Stomach (tissue), 4 donors: ENCODE results near the gene ZSWIM3.

Experiments
- EP300 ChIP-seq: sonication (generic); formaldehyde crosslinking; IDR thresholded peaks from one replicate; pipeline ENCODE4 v1.6.1; 2017; ENCODE audit warnings: antibody characterized with exemption
- POLR2AphosphoS5 ChIP-seq, 3 donors: sonication (generic); formaldehyde crosslinking; IDR thresholded peaks; one replicate each; pipeline ENCODE4 v1.6.1; 2016; ENCODE audit warnings: antibody characterized with exemption in 3 of 3
- TF ChIP-seq, protein P1 (sequence below), 7 experiments: fragments of 450-650 bp in 4 of 7; fragments of 200-600 bp in 3 of 7; sonication (generic) in 3 of 7; IDR thresholded peaks; one replicate each; pipeline ENCODE4 v1.5.1; 2016 to 2019; ENCODE audit warnings: antibody characterized with exemption in 7 of 7, control low read depth in 2 of 7, mild to moderate bottlenecking in 1 of 7

DNA sequence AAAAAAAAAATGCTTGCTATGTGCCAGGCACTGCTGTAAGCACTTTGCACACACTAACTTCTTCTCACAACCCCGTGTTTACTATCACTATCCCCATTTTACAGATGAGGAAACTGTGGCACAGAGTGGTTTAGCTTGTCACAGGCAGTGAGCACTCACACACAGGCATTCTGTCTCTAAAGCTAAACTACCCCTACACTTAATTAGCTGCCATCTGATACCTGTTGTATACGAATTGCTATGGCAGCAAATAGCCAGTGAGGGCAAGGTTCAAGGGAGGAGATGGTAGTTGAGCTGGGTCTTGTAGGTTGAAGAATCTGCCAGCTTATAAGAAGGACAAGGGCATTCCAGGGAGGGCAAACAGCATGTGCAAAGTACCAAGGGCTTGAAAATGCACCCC, 35.5 kb upstream of the ZSWIM3 start:
- TF ChIP-seq, protein P1, sequence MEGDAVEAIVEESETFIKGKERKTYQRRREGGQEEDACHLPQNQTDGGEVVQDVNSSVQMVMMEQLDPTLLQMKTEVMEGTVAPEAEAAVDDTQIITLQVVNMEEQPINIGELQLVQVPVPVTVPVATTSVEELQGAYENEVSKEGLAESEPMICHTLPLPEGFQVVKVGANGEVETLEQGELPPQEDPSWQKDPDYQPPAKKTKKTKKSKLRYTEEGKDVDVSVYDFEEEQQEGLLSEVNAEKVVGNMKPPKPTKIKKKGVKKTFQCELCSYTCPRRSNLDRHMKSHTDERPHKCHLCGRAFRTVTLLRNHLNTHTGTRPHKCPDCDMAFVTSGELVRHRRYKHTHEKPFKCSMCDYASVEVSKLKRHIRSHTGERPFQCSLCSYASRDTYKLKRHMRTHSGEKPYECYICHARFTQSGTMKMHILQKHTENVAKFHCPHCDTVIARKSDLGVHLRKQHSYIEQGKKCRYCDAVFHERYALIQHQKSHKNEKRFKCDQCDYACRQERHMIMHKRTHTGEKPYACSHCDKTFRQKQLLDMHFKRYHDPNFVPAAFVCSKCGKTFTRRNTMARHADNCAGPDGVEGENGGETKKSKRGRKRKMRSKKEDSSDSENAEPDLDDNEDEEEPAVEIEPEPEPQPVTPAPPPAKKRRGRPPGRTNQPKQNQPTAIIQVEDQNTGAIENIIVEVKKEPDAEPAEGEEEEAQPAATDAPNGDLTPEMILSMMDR (IDR thresholded peaks at IDR 0.05), result no peak
- TF ChIP-seq POLR2AphosphoS5 (IDR thresholded peaks at IDR 0.05), result no peak
- TF ChIP-seq EP300, result no peak
